HTERT RPE-1 (cell line): ENCODE measurements around the gene CAMP.
"Not testable (repeated sequence)": the region's sequence is repeated elsewhere in the genome, so short reads cannot be mapped to it uniquely, and the experiment has no call there.

Experiments
- in situ Hi-C: fragments of 300-500 bp; cut with MboI; formaldehyde crosslinking; loops from 4 replicates; pipeline ENCODE4 v1.14.3; 2020; ENCODE audit warnings: low sequenced_read_pairs

CAMP gene

DNA sequence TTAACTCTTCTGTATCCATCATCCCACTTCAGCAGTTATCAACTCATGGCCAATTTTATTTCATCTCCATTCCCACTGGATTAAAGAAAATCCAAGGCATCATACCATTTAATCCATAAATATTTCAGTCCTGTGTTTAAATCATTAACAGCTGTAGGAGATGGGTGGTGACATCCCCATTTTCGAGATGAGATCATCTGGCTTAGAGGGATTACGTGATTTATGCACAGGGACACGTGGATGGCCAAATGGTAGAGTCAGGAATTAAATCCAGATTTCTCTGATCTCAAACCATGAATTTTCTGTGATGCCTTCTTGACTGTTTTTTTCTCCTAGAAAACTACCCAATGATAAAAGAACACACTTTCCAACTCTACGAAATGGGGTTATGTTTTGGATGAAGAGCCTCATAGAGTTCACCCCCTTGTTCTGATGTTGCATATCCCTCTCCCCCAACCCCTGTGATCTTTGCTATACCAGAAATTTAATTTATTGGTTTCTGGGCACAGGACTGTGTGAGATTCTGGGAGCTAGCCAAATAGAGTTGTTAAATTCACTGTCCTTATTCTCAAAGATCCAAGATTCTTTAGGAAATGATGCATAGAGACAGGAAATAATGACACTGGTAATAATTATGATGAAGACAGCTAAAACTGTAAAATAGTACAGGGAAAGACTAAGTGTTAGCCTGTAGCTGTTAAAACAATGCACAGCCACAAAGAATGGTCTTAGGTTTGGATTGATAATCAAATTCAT lies 25.0 kb downstream of the CAMP start:
- in situ Hi-C loops = no loop called here

DNA sequence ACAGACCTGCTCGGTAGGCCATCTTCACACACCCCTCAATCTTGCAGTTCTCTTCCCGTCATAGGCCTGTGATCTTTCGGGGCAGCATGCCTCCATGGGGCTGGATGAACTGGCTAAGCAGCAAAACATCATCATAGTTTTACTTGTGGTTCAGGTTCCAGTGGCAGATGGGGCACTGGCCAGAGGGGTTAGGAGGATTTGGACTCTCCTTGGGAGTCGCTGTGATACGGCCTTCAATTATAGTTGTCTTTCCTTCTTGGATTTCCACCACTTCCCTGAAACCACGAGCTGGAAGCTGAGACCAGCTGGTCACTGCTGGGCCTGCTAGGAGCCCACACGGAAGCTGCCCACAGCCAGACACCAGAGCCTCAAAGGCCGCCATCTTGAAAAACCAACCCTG lies 33.3 kb downstream of the CAMP start:
- in situ Hi-C loops = no loop called here

DNA sequence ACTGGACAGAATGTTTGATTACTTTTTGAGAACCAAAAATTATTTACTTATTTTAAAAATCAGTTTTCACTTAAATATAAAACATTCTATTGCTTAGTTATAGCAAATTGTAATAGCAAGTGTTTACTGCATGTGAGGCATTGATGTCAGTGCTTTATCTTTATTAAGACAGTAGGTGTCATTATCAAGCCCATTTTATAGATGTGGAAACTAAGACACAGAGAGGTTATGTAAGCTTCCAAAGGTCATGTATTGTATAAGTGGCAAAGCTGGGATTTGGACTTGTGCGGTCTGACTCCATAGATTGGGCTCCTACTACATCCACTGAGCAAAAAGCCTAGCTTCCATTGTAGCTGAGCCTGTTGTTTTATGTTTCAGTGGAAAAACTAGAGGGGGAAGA lies 35.2 kb downstream of the CAMP start:
- in situ Hi-C loops = no loop called here

DNA sequence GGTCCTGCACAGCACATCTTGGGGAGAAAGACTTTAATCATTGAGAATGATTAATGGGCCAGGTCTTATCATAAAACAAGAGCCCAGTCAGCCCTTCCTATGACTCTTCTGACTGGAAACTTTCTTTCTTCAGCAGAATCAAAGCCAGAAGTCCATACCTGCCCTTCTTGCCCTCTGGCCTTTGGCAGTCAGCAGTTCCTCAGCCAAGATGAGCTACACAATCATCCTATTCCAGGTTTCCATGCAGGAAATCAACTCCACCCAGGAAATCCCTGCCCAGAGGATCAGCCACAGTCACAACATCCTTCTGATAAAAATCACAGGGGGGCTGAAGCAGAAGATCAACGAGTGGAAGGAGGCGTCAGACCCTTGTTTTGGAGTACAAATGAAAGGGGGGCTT lies 44.5 kb downstream of the CAMP start:
- in situ Hi-C loops = no loop called here

DNA sequence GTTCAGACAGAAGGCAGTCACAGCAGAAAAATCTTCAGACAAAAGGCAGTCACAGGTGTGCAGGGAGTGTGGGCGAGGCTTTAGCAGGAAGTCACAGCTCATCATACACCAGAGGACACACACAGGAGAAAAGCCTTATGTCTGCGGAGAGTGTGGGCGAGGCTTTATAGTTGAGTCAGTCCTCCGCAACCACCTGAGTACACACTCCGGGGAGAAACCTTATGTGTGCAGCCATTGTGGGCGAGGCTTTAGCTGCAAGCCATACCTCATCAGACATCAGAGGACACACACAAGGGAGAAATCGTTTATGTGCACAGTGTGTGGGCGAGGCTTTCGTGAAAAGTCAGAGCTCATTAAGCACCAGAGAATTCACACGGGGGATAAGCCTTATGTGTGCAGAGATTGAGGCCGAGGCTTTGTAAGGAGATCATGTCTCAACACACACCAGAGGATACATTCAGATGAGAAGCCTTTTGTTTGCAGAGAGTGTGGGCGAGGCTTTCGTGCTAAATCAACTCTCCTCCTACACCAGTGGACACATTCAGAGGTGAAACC lies 45.2 kb downstream of the CAMP start:
- in situ Hi-C loops = no loop called here

DNA sequence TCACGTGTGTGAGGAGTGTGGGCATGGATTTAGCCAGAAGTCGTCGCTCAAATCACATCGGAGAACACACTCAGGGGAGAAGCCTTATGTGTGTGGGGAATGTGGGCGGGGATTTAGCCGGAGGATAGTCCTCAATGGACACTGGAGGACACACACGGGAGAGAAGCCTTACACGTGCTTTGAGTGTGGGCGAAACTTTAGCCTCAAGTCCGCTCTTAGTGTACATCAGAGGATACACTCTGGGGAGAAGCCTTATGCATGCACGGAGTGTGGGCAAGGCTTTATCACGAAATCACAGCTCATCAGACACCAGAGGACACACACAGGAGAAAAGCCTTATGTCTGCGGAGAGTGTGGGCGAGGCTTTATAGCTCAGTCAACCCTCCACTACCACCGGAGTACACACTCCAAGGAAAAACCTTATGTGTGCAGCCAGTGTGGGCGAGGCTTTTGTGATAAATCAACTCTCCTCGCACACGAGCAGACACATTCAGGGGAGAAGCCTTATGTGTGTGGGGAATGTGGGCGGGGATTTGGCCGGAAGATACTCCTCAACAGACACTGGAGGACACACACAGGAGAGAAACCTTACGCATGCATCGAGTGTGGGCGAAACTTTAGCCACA lies 45.8 kb downstream of the CAMP start:
- in situ Hi-C loops = no loop called here

DNA sequence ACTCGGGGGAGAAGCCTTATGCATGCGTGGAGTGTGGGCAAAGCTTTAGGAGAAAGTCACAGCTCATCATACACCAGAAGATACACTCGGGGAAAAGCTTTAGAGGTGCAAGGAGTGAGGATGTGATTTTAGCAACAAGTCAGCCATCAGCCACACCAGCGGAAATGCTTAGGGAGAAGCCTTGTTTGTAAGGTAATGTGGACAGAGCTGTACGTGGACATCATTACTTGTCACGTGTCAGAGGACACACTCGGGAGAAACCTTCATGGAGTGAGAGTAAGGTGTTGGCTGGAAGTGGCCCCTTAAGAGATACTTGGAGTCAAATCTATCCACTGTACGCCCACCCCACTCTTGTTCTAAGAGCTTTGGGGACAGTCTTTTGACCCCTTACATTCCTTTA lies 46.3 kb downstream of the CAMP start:
- in situ Hi-C loops = no loop called here

DNA sequence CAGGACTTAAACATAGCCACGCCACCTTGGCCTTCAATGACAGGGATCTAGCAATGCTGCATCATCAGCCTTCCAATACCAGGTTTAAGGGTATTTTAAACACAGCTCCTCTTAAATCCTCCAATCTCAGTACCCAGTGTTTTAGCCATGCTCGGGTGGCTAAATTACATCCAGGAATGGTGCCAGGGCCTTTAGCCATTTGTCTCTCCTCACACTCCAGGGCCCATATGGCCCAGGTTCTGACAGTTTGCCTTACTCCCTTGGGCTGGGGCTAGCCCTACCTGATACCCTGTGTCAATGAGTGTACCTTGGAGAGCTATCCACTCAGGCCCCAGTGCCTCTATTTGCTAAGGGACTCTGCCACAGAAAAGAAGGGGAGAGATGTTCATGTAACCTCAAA lies 47.0 kb downstream of the CAMP start:
- in situ Hi-C loops = no loop called here

DNA sequence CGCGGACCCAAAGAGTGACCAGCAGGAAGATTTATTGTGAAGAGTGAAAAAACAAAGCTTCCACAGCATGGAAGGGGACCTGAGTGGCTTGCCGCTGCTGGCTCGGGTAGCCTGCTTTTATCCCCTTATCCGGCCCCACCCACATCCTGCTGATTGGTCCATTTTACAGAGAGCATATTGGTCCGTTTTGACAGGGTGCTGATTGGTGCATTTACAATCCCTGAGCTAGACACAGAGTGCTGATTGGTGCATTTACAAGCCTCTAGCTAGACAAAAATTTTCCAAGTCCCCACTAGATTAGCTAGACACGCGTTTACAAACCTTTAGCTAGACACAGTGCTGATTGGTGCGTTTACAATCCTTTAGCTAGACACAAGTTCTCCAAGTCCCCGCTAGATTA lies 47.9 kb downstream of the CAMP start:
- in situ Hi-C loops = not testable (repeated sequence)

DNA sequence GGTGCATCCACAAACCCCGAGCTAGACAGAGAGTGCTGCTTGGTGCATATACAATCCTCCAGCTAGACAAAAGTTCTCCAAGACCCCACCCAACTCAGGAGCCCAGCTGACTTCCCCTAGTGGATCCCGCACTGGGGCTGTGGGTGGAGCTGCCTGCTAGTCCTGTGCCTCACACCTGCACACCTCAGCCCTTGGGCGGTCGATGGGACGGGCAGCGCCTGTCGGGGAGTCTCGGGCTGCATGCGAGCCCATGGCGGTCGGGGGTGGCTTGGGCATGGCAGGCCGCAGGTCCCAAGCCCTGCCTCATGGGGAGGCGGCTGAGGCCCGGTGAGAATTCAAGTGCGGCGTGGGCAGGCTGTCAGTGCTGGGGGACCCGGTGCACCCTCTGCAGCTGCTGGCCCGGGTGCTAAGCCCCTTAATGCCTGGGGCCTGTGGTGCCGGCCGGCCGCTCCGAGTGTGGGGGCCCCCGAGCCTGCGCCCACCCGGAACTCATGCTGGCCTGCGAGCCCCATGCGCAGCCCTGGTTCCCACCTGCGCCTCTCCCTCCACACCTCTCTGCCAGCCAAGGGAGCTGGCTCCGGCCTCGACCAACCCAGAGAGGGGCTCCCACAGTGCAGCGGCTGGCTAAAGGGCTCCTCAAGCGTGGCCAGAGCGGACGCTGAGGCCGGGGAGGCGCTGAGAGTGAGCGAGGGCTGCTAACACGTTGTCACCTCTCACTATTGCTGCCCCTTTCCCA lies 48.6 kb downstream of the CAMP start:
- in situ Hi-C loops = no loop called here

DNA sequence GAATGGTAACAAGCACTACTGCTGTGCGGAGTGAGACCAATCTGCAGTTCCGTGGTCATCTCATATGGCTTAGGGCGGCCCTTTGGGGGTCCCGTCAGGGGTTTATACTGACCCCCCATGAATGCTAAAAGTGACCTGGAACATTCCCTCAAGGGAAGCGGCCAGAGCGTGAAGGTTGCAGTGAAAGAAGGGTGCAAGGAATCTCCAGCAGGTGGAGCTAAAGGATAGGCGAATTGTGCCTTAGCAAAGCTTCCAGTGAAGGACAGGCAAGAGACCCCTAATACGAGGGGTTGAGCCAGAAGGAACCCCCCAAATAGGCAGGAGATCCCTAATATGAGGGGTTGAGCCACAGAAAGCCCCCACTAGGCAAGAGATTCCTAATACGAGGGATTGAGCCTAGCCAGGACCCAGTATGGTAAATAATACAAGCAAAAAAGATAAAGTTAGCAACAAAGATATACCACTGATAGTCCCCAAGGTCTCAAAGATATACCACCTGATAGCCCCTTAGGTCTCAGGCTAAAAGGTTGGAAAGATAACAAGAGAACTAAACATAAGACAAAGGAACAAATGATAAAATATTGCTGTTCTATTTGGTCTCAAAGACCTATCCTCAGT lies 50.4 kb downstream of the CAMP start:
- in situ Hi-C loops = no loop called here

DNA sequence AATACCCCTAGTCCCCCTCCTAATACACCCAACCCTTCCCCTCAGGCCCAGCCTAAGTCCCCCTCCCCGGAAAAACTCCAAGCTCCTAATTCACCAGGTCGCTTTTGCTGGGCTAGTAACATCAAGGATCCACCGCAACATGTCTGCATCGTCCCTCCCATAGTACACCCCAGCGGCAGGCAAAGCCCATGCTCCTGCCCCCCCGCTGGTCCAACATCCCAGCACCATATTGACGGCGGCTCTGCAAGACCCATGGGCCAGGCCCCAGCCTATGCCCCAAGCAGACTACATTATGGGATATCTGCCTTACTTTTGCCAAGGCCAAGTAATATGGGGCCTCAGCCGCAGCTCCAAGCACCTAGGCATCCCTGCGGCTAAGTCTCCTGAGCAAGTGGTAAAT lies 51.2 kb downstream of the CAMP start:
- in situ Hi-C loops = no loop called here
